ENCODE measurements around the gene ALDH1A1.
"Not testable (repeated sequence)": the region's sequence is repeated elsewhere in the genome, so short reads cannot be mapped to it uniquely, and the experiment has no call there.

Gene ALDH1A1

DNA sequence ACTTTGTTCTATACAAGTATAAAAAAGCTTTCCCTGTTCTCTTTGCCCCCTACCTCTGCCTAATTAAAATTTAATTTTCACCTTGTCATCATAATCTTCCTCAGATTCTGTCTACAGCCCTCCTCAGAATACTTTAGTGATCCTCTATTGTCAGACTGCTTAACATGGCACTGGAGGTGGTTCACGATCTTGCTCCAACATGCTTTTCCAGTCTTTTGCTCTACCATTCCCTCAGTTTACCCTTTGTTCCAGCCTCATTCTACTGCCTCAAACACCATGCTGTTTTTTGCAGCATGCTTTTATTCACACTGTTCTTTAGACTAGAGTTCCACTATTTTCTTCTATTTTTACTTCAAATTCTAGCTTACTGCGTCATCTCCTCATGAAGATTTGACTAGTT, 10.4 kb downstream of the ALDH1A1 start:
- DNase-seq (ENCODE audit: extremely low spot score) = no peak
- ChIA-PET CTCF (no interaction called here), POLR2A (no interaction called here)
- TF ChIP-seq ZNF384 (IDR thresholded peaks at IDR 0.05) (no peak), FOXA1 (IDR thresholded peaks at IDR 0.05) (no peak), L3MBTL2 (conservative IDR thresholded peaks at IDR 0.05) (no peak), FOXK2 (IDR thresholded peaks at IDR 0.05) (no peak), TARDBP (IDR thresholded peaks at IDR 0.05) (no peak), SP1 (IDR thresholded peaks at IDR 0.05) (no peak), BHLHE40 (IDR thresholded peaks at IDR 0.05; ENCODE audit: borderline replicate concordance) (no peak), HDGF (IDR thresholded peaks at IDR 0.05; ENCODE audit: borderline replicate concordance) (no peak), FOXM1 (IDR thresholded peaks at IDR 0.05; ENCODE audit: borderline replicate concordance) (no peak), NFRKB (IDR thresholded peaks at IDR 0.05) (no peak), ARNT (IDR thresholded peaks at IDR 0.05) (no peak), CTBP1 (IDR thresholded peaks at IDR 0.05; ENCODE audit: borderline replicate concordance) (no peak), SUZ12 (IDR thresholded peaks at IDR 0.05) (no peak), ELF4 (IDR thresholded peaks at IDR 0.05) (no peak), LEF1 (IDR thresholded peaks at IDR 0.05; ENCODE audit: borderline replicate concordance) (no peak)
- TF ChIP-seq, protein P1, sequence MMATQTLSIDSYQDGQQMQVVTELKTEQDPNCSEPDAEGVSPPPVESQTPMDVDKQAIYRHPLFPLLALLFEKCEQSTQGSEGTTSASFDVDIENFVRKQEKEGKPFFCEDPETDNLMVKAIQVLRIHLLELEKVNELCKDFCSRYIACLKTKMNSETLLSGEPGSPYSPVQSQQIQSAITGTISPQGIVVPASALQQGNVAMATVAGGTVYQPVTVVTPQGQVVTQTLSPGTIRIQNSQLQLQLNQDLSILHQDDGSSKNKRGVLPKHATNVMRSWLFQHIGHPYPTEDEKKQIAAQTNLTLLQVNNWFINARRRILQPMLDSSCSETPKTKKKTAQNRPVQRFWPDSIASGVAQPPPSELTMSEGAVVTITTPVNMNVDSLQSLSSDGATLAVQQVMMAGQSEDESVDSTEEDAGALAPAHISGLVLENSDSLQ (IDR thresholded peaks at IDR 0.05) = no peak

DNA sequence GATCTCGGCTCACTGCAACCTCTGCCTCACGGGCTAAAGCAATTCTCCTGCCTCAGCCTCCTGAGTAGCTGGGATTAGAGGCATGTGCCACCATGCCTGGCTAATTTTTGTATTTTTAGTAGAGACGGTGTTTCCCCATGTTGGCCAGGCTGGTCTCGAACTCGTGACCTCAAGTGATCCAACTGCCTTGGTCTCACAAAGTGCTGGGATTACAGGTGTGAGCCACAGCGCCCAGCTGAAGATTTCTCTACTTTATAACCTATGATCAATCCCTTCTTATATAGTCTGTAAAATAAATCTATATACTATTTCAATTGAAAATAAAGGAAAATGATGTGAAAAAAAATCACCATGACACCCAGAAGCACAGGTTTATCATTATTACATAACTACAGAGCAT, 13.3 kb downstream of the ALDH1A1 start:
- DNase-seq (ENCODE audit: extremely low spot score); POLR2A ChIA-PET; CTCF ChIA-PET: not testable (repeated sequence)

DNA sequence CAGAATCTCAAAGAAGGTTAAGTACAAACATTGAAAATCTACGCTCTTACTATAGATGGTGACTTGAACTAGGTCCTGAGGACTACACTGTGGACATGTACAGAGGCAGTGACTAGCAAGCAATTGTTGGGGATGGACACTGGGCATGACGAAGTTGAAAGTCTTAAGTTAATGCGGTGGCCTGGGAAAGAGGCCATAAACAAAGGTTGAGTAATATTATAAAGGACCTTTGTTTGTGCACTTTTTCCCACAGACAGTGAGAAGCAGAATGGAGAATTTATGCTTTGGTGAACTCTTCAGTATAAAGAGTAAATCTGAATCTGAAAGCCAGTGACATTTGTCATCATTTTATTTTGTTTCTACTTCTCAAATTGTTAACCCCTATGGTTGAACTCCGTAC, 15.3 kb downstream of the ALDH1A1 start:
- CTCF ChIA-PET = no interaction called here
- DNase-seq (ENCODE audit: extremely low spot score) = no peak
- POLR2A ChIA-PET = no interaction called here
- TF ChIP-seq LEF1 (IDR thresholded peaks at IDR 0.05; ENCODE audit: borderline replicate concordance) (no peak), NFRKB (IDR thresholded peaks at IDR 0.05) (no peak), ZNF384 (IDR thresholded peaks at IDR 0.05) (no peak), ARNT (IDR thresholded peaks at IDR 0.05) (no peak), ELF4 (IDR thresholded peaks at IDR 0.05) (no peak), SUZ12 (IDR thresholded peaks at IDR 0.05) (no peak), FOXA1 (IDR thresholded peaks at IDR 0.05) (no peak), L3MBTL2 (conservative IDR thresholded peaks at IDR 0.05) (no peak), HDGF (IDR thresholded peaks at IDR 0.05; ENCODE audit: borderline replicate concordance) (no peak), CTBP1 (IDR thresholded peaks at IDR 0.05; ENCODE audit: borderline replicate concordance) (no peak), FOXM1 (IDR thresholded peaks at IDR 0.05; ENCODE audit: borderline replicate concordance) (no peak), BHLHE40 (IDR thresholded peaks at IDR 0.05; ENCODE audit: borderline replicate concordance) (no peak), FOXK2 (IDR thresholded peaks at IDR 0.05) (no peak), SP1 (IDR thresholded peaks at IDR 0.05) (no peak), TARDBP (IDR thresholded peaks at IDR 0.05) (no peak)
- TF ChIP-seq, protein P1 (IDR thresholded peaks at IDR 0.05) = no peak

DNA sequence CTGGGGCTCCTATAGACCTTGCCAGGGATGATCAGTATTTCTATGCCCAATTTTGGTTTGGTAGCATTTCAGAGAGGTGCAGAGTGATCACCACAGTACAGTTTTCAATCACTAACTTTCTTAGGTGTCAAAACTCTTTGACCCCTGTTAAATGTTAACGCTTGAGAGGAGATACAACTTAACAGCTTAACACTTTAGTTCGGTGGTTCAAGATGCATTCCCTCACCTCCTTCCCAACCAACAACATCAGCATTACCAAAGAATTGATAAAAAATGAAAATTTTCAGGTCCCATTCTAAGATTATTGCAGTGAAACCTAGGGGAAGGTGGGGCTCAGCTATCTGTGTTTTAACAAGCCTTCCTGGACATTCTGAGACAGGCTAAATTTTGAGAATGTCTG, 16.2 kb downstream of the ALDH1A1 start:
- ChIA-PET CTCF (no interaction called here), POLR2A (no interaction called here)
- TF ChIP-seq ELF4 (IDR thresholded peaks at IDR 0.05) (no peak), ZNF384 (IDR thresholded peaks at IDR 0.05) (no peak), LEF1 (IDR thresholded peaks at IDR 0.05; ENCODE audit: borderline replicate concordance) (no peak), BHLHE40 (IDR thresholded peaks at IDR 0.05; ENCODE audit: borderline replicate concordance) (no peak), SP1 (IDR thresholded peaks at IDR 0.05) (no peak), TARDBP (IDR thresholded peaks at IDR 0.05) (no peak), FOXK2 (IDR thresholded peaks at IDR 0.05) (no peak), ARNT (IDR thresholded peaks at IDR 0.05) (no peak), NFRKB (IDR thresholded peaks at IDR 0.05) (no peak), FOXM1 (IDR thresholded peaks at IDR 0.05; ENCODE audit: borderline replicate concordance) (no peak), HDGF (IDR thresholded peaks at IDR 0.05; ENCODE audit: borderline replicate concordance) (no peak), L3MBTL2 (conservative IDR thresholded peaks at IDR 0.05) (no peak), CTBP1 (IDR thresholded peaks at IDR 0.05; ENCODE audit: borderline replicate concordance) (no peak), SUZ12 (IDR thresholded peaks at IDR 0.05) (no peak)
- TF ChIP-seq, protein P1 (IDR thresholded peaks at IDR 0.05) = no peak
- DNase-seq (ENCODE audit: extremely low spot score) = no peak

DNA sequence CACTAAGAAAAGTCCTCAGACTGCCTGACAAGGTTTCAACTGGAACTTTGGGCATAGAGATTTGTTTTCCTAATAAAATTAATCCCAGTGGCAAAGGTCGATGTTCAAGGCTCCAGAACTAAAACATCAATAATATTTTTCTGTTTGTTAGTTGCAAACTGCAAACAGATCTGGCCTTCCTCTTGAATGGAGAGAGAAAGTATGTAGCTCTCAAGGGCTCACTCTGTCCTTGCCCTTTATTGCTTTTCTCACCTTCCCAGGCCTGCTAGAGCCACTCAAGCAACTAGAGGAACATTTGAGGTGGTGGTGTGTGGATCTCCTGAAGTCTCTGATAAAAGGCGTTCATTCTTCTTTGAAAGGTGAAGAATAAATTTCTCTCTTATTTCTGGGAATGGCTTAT, 16.6 kb downstream of the ALDH1A1 start:
- CTCF ChIA-PET = no interaction called here
- TF ChIP-seq LEF1 (IDR thresholded peaks at IDR 0.05; ENCODE audit: borderline replicate concordance) (no peak), FOXM1 (IDR thresholded peaks at IDR 0.05; ENCODE audit: borderline replicate concordance) (no peak), SUZ12 (IDR thresholded peaks at IDR 0.05) (no peak), TARDBP (IDR thresholded peaks at IDR 0.05) (no peak), ELF4 (IDR thresholded peaks at IDR 0.05) (no peak), CTBP1 (IDR thresholded peaks at IDR 0.05; ENCODE audit: borderline replicate concordance) (no peak), L3MBTL2 (conservative IDR thresholded peaks at IDR 0.05) (no peak), FOXK2 (IDR thresholded peaks at IDR 0.05) (no peak)
- POLR2A ChIA-PET = no interaction called here

DNA sequence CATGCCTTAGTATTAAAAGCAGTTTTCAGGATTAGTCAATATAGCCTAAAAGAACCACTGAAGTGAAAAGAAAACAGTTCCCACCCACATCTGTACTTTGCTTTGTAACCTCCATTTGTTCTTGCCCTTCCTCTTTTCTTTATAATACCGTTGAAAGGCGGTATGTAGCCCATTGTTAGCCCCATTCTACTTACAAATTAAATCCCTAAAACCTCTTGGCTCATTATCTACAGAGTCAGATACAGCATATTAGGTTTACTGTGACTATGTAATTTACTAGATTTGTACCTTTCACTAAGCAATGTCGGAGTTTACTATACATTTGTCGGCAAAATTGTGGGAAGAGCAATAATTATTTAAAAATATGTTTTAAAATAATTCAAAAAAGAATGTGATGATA, 17.3 kb downstream of the ALDH1A1 start:
- TF ChIP-seq FOXK2 (IDR thresholded peaks at IDR 0.05) = no peak
- TF ChIP-seq TARDBP (IDR thresholded peaks at IDR 0.05) = no peak
- no peak for TF ChIP-seq ELF4 (IDR thresholded peaks at IDR 0.05)
- no peak for TF ChIP-seq CTBP1 (IDR thresholded peaks at IDR 0.05; ENCODE audit: borderline replicate concordance)
- CTCF ChIA-PET = no interaction called here
- POLR2A ChIA-PET = no interaction called here
- no peak for DNase-seq (ENCODE audit: extremely low spot score)

More for the DNA sequence above, 16.6 kb downstream of the ALDH1A1 start:
- no peak for DNase-seq (ENCODE audit: extremely low spot score)
